Measurements from ENCODE around the gene CDH4.

DNA sequence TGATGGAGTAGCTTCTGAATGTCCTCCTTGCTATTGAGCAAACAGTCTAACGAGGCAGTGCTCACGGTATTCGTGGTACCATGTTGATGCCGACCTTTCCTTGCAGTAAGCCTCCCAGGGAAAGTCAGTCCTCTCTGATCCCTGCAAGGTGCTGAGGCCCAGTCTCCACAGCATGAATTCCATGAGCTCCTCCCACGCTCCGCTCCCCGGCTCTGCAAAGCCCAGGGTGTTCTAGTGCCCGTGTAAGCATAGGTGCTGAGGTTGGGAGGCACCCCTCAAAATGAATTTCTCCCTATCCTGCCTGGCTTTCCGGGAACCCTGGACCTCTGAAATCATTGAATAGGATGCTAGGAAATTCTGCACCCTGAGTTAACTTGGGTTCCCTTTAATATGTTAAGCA is 562.7 kb downstream of the CDH4 start:
- TF ChIP-seq, protein P1, sequence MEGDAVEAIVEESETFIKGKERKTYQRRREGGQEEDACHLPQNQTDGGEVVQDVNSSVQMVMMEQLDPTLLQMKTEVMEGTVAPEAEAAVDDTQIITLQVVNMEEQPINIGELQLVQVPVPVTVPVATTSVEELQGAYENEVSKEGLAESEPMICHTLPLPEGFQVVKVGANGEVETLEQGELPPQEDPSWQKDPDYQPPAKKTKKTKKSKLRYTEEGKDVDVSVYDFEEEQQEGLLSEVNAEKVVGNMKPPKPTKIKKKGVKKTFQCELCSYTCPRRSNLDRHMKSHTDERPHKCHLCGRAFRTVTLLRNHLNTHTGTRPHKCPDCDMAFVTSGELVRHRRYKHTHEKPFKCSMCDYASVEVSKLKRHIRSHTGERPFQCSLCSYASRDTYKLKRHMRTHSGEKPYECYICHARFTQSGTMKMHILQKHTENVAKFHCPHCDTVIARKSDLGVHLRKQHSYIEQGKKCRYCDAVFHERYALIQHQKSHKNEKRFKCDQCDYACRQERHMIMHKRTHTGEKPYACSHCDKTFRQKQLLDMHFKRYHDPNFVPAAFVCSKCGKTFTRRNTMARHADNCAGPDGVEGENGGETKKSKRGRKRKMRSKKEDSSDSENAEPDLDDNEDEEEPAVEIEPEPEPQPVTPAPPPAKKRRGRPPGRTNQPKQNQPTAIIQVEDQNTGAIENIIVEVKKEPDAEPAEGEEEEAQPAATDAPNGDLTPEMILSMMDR (IDR thresholded peaks at IDR 0.05): no peak
- no peak for TF ChIP-seq POLR2A (IDR thresholded peaks at IDR 0.05)
